ENCODE data around the gene PPARD. TPM values are rescaled to one million over a fixed set of nuclear protein-coding genes. Genes with fewer than 3 reads are reported as not detected.

PPARD gene
- total RNA-seq, 4 donors from 2014 or later: 22.6 to 33.8 (median 27.1) TPM

DNA sequence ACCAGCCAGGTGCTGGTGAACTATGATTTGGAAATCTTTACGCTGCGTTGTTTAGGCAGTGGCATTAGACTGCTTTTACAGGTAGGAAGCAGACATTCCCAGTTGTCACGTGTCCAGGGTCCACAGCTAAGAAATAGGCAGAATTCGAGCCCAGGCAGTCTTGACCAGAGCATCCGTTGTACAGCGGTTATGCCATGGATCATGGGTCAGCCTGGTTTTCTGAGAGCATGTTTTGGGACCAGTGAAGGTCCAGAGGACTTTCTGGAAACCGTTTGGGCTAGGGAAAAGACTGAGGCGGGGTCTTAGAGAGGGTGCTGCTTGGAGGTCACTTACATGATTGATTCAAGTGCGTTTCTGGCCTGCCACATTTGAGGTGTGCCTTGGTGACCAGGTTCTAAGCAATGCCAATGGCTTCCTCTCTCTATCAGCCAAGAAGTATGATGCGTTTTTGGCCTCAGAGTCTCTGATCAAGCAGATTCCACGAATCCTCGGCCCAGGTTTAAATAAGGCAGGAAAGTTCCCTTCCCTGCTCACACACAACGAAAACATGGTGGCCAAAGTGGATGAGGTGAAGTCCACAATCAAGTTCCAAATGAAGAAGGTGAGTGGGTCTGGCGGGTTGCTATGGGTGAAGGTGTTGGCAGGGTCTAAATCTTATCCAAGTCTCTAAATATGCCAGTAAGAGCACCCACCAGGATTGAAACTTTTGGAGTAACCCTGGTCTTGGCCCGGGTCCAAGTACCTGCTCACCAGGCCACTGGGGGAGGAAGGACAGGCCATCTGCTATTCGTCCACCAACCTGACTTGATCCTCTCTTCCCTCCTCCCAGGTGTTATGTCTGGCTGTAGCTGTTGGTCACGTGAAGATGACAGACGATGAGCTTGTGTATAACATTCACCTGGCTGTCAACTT is 127.6 kb downstream of the PPARD start:
- intact Hi-C loops (cut with DNase I; ENCODE audit: low total_unique reads): loop anchor here (5.0 kb wide), 1 partner anchor 128 kb away; the partner anchor contains the start of gene PPARD
- no peak for TF ChIP-seq POLR2A (IDR thresholded peaks at IDR 0.05)
- TF ChIP-seq, protein P1, sequence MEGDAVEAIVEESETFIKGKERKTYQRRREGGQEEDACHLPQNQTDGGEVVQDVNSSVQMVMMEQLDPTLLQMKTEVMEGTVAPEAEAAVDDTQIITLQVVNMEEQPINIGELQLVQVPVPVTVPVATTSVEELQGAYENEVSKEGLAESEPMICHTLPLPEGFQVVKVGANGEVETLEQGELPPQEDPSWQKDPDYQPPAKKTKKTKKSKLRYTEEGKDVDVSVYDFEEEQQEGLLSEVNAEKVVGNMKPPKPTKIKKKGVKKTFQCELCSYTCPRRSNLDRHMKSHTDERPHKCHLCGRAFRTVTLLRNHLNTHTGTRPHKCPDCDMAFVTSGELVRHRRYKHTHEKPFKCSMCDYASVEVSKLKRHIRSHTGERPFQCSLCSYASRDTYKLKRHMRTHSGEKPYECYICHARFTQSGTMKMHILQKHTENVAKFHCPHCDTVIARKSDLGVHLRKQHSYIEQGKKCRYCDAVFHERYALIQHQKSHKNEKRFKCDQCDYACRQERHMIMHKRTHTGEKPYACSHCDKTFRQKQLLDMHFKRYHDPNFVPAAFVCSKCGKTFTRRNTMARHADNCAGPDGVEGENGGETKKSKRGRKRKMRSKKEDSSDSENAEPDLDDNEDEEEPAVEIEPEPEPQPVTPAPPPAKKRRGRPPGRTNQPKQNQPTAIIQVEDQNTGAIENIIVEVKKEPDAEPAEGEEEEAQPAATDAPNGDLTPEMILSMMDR (IDR thresholded peaks at IDR 0.05): no peak
- DNase-seq (ENCODE audit: low spot score in 2 of 2): no peak
- 42 to 50% methylated on average over 18 of the region's 18 CpGs for WGBS, 2 donors
- peak overlapping the region; percentile 90 for H3K4me3 ChIP-seq (ENCODE audit: low read depth, poor library complexity, severe bottlenecking)

DNA sequence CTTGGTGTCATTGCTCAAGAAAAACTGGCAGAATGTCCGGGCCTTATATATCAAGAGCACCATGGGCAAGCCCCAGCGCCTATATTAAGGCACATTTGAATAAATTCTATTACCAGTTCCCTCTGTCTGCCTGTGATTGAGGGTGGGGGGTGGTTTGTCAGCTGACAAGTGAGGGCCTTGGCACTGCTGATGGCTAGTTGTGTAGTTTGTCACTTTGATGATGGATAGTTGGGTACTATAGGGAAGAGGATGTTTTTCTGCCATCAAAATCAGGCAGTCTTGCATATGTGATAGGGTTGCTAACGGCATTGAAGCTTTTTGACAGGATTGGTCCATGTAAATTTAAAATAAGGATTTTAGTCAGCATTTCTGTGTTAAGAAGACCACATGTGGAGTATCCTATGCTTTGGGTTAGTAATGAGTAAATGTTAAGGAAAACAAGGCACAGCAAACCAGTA is 128.3 kb downstream of the PPARD start:
- DNase-seq (ENCODE audit: low spot score in 2 of 2): no peak
- intact Hi-C loops (cut with DNase I; ENCODE audit: low total_unique reads): no loop called here
- WGBS, 2 donors: 45 to 70% methylated on average over 3 of the region's 3 CpGs
- no peak for TF ChIP-seq POLR2A (IDR thresholded peaks at IDR 0.05)
- TF ChIP-seq, protein P1 (IDR thresholded peaks at IDR 0.05): no peak
- H3K4me3 ChIP-seq (ENCODE audit: low read depth, poor library complexity, severe bottlenecking): no peak overlapping the region

DNA sequence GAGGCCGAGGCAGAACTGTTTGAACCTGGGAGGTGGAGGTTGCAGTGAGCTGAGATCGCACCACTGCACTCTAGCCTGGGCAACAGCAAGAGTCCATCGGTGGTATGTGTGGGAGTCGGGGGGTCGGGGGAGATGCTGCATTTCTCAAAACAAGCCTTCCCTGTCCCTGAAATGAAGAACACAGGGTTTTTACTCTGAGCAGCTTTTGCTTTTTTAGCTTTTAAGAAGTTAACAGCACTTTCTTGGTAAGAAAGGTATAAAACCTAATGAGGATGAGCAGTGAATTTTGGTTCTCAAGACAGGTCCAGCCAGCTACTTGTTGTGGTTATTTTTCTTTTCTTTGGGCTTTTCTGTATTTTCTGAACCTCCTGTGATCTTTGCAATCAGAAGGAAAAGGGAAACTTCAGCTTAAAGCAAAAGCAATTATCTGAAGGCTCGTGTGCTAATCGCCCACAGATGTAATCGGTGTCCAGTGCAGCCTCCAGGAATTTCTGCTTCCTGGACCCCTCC is 129.5 kb downstream of the PPARD start:
- intact Hi-C loops (cut with DNase I; ENCODE audit: low total_unique reads): no loop called here
- WGBS, 2 donors: 59 to 65% methylated on average over 8 of the region's 8 CpGs
- TF ChIP-seq POLR2A (IDR thresholded peaks at IDR 0.05): no peak
- TF ChIP-seq, protein P1 (IDR thresholded peaks at IDR 0.05): no peak
- no peak for DNase-seq (ENCODE audit: low spot score in 2 of 2)
- no peak overlapping the region for H3K4me3 ChIP-seq (ENCODE audit: low read depth, poor library complexity, severe bottlenecking)

DNA sequence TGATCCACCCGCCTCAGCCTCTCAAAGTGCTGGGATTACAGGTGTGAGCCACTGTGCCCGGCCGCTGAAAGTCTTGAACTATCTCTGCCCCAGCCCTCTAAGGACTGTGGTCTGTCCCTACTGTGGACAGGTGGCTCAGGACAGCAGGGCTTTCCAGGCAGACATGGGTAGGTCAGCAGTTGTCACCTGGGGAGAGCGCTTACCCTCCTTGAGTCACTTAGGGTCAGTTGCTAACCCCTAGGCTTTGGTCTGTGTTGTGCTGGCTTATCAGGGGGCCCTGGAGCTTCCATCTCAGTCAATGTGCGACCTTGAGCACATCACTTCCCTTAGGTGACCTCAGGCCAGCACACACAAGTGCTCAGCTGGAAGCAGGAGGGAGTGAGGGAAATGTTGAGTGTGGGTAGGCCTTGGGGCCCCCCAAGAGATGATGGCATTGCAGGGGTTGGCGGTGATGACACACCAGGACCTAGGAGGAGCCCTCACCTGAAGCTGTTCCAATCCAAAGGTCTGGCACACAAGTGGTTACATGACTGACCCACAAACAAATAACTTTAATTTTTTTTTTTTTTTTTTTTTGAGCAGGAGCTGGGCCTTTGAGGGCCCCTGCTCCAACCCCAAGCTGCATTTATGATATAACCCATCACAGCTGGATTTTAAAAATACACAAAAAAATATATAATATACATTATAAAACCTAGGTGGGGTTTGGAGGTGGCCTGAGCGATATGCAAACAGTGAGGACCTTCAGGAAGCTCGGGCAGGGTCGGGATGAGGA is 130.9 kb downstream of the PPARD start:
- no peak for DNase-seq (ENCODE audit: low spot score in 2 of 2)
- intact Hi-C loops (cut with DNase I; ENCODE audit: low total_unique reads): no loop called here
- TF ChIP-seq, protein P1 (IDR thresholded peaks at IDR 0.05): no peak
- TF ChIP-seq POLR2A (IDR thresholded peaks at IDR 0.05): no peak
- H3K4me3 ChIP-seq (ENCODE audit: low read depth, poor library complexity, severe bottlenecking): no peak overlapping the region
- 82 to 88% methylated on average over 9 of the region's 9 CpGs for WGBS, 2 donors

DNA sequence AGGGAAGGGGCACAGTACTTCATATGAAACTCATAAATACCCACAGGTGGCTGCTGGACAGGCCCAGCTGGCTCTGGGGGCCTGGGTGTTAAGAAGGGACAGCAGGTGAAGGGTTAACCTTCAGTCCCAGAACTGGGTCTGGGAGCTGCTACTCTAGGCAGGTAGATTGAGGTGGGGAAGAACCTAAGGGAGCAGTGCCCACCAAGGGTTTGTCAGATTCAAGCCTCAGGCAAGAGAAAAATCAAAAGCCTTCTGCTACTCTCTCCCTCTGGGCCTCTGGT is 131.4 kb downstream of the PPARD start:
- no peak overlapping the region for H3K4me3 ChIP-seq (ENCODE audit: low read depth, poor library complexity, severe bottlenecking)
- intact Hi-C loops (cut with DNase I; ENCODE audit: low total_unique reads): no loop called here
- no peak for TF ChIP-seq POLR2A (IDR thresholded peaks at IDR 0.05)
- TF ChIP-seq, protein P1 (IDR thresholded peaks at IDR 0.05): no peak
- no peak for DNase-seq (ENCODE audit: low spot score in 2 of 2)

Data from lower leg skin (tissue), 4 donors.